ENCODE data around the gene F12.
"Not testable (repeated sequence)": the region's sequence is repeated elsewhere in the genome, so short reads cannot be mapped to it uniquely, and the experiment has no call there.

Gene F12

GRCh38 chr5:177361418-177362291, 47.7 kb downstream of the F12 start:
- H3K4me1 ChIP-seq (ENCODE audit: control insufficient read depth in 2 of 2, insufficient read depth in 2 of 2, low read length in 2 of 2) = peaks cover 37 to 58% of the 10 kb centered on the region in 2 donors
- peak overlapping the region in 1 of 2 donors; percentile 15 for H3K4me3 ChIP-seq (ENCODE audit: low read length in 2 of 2)
- H3K9ac ChIP-seq (ENCODE audit: low read depth in 1 of 2, low read length in 2 of 2) = no peak overlapping the region
- H3K9me3 ChIP-seq (ENCODE audit: control insufficient read depth in 2 of 2, low read length in 2 of 2) = no peaks in the 10 kb centered on the region
- no peaks in the 10 kb centered on the region for H3K27me3 ChIP-seq (ENCODE audit: control insufficient read depth in 2 of 2, insufficient read depth in 2 of 2, low read length in 2 of 2)
- no peaks in the 10 kb centered on the region for H3K36me3 ChIP-seq (ENCODE audit: control insufficient read depth in 2 of 2, insufficient read depth in 2 of 2, low read length in 2 of 2)
- H3K27ac ChIP-seq (ENCODE audit: low read depth in 2 of 2, low read length in 2 of 2) = peak overlapping the region; percentile 39 to 63

- not testable (repeated sequence) for H3K4me3 ChIP-seq (ENCODE audit: low read length in 2 of 2); H3K36me3 ChIP-seq (ENCODE audit: control insufficient read depth in 2 of 2, insufficient read depth in 2 of 2, low read length in 2 of 2); H3K27me3 ChIP-seq (ENCODE audit: control insufficient read depth in 2 of 2, insufficient read depth in 2 of 2, low read length in 2 of 2); H3K27ac ChIP-seq (ENCODE audit: low read depth in 2 of 2, low read length in 2 of 2); H3K9me3 ChIP-seq (ENCODE audit: control insufficient read depth in 2 of 2, low read length in 2 of 2); H3K9ac ChIP-seq (ENCODE audit: low read depth in 1 of 2, low read length in 2 of 2)
- peaks cover 31 to 55% of the 10 kb centered on the region in 2 donors for H3K4me1 ChIP-seq (ENCODE audit: control insufficient read depth in 2 of 2, insufficient read depth in 2 of 2, low read length in 2 of 2)
These were observed 48.6 kb downstream of the F12 start for GRCh38 chr5:177360740-177361139.

- no peak overlapping the region for H3K27ac ChIP-seq (ENCODE audit: low read depth in 2 of 2, low read length in 2 of 2)
- no peaks in the 10 kb centered on the region for H3K36me3 ChIP-seq (ENCODE audit: control insufficient read depth in 2 of 2, insufficient read depth in 2 of 2, low read length in 2 of 2)
- H3K9me3 ChIP-seq (ENCODE audit: control insufficient read depth in 2 of 2, low read length in 2 of 2) = no peaks in the 10 kb centered on the region
- peak overlapping the region in 1 of 2 donors; percentile 13 for H3K4me3 ChIP-seq (ENCODE audit: low read length in 2 of 2)
- H3K9ac ChIP-seq (ENCODE audit: low read depth in 1 of 2, low read length in 2 of 2) = peak overlapping the region in 1 of 2 donors; percentile 32
- H3K4me1 ChIP-seq (ENCODE audit: control insufficient read depth in 2 of 2, insufficient read depth in 2 of 2, low read length in 2 of 2) = peaks cover 27 to 58% of the 10 kb centered on the region in 2 donors
- no peaks in the 10 kb centered on the region for H3K27me3 ChIP-seq (ENCODE audit: control insufficient read depth in 2 of 2, insufficient read depth in 2 of 2, low read length in 2 of 2)
These were observed 49.5 kb downstream of the F12 start for GRCh38 chr5:177359860-177360259.

GRCh38 chr5:177359451-177359851, 49.9 kb downstream of the F12 start:
- peak overlapping the region in 1 of 2 donors; percentile 32 for H3K9ac ChIP-seq (ENCODE audit: low read depth in 1 of 2, low read length in 2 of 2)
- H3K4me1 ChIP-seq (ENCODE audit: control insufficient read depth in 2 of 2, insufficient read depth in 2 of 2, low read length in 2 of 2) = peaks cover 27 to 58% of the 10 kb centered on the region in 2 donors
- H3K27ac ChIP-seq (ENCODE audit: low read depth in 2 of 2, low read length in 2 of 2) = no peak overlapping the region
- H3K9me3 ChIP-seq (ENCODE audit: control insufficient read depth in 2 of 2, low read length in 2 of 2) = no peaks in the 10 kb centered on the region
- no peaks in the 10 kb centered on the region for H3K27me3 ChIP-seq (ENCODE audit: control insufficient read depth in 2 of 2, insufficient read depth in 2 of 2, low read length in 2 of 2)
- no peaks in the 10 kb centered on the region for H3K36me3 ChIP-seq (ENCODE audit: control insufficient read depth in 2 of 2, insufficient read depth in 2 of 2, low read length in 2 of 2)
- peak overlapping the region in 1 of 2 donors; percentile 13 for H3K4me3 ChIP-seq (ENCODE audit: low read length in 2 of 2)

GRCh38 chr5:177358370-177358819, 51.0 kb downstream of the F12 start:
- Histone ChIP-seq H3K27ac (ENCODE audit: low read depth in 2 of 2, low read length in 2 of 2) (peak overlapping the region; percentile 31 to 46), H3K9me3 (ENCODE audit: control insufficient read depth in 2 of 2, low read length in 2 of 2) (no peaks in the 10 kb centered on the region), H3K4me1 (ENCODE audit: control insufficient read depth in 2 of 2, insufficient read depth in 2 of 2, low read length in 2 of 2) (peaks cover 27 to 54% of the 10 kb centered on the region in 2 donors), H3K36me3 (ENCODE audit: control insufficient read depth in 2 of 2, insufficient read depth in 2 of 2, low read length in 2 of 2) (no peaks in the 10 kb centered on the region), H3K27me3 (ENCODE audit: control insufficient read depth in 2 of 2, insufficient read depth in 2 of 2, low read length in 2 of 2) (no peaks in the 10 kb centered on the region), H3K9ac (ENCODE audit: low read depth in 1 of 2, low read length in 2 of 2) (peak overlapping the region; percentile 64 to 65), H3K4me3 (ENCODE audit: low read length in 2 of 2) (peak overlapping the region; percentile 62 to 75)

GRCh38 chr5:177357459-177358351, 51.7 kb downstream of the F12 start, which contains the start of gene RGS14:
TSS of gene RGS14 (plus strand) at chr5:177357924. CDS start at chr5:177358025, 101 bp downstream.
- no peaks in the 10 kb centered on the region for H3K9me3 ChIP-seq (ENCODE audit: control insufficient read depth in 2 of 2, low read length in 2 of 2)
- no peaks in the 10 kb centered on the region for H3K27me3 ChIP-seq (ENCODE audit: control insufficient read depth in 2 of 2, insufficient read depth in 2 of 2, low read length in 2 of 2)
- H3K4me3 ChIP-seq (ENCODE audit: low read length in 2 of 2) = peak within 1 kb of the TSS; percentile 62 to 75
- peak within 1 kb of the TSS; percentile 64 to 65 for H3K9ac ChIP-seq (ENCODE audit: low read depth in 1 of 2, low read length in 2 of 2)
- peaks cover 25 to 52% of the 10 kb centered on the region in 2 donors for H3K4me1 ChIP-seq (ENCODE audit: control insufficient read depth in 2 of 2, insufficient read depth in 2 of 2, low read length in 2 of 2)
- peak within 1 kb of the TSS; percentile 31 to 46 for H3K27ac ChIP-seq (ENCODE audit: low read depth in 2 of 2, low read length in 2 of 2)
- H3K36me3 ChIP-seq (ENCODE audit: control insufficient read depth in 2 of 2, insufficient read depth in 2 of 2, low read length in 2 of 2) = no peaks in the 10 kb centered on the region

- Histone ChIP-seq H3K9ac (ENCODE audit: low read depth in 1 of 2, low read length in 2 of 2) (no peak overlapping the region), H3K27ac (ENCODE audit: low read depth in 2 of 2, low read length in 2 of 2) (peak overlapping the region in 1 of 2 donors; percentile 46), H3K4me3 (ENCODE audit: low read length in 2 of 2) (peak overlapping the region; percentile 62 to 75), H3K9me3 (ENCODE audit: control insufficient read depth in 2 of 2, low read length in 2 of 2) (no peaks in the 10 kb centered on the region), H3K36me3 (ENCODE audit: control insufficient read depth in 2 of 2, insufficient read depth in 2 of 2, low read length in 2 of 2) (no peaks in the 10 kb centered on the region), H3K27me3 (ENCODE audit: control insufficient read depth in 2 of 2, insufficient read depth in 2 of 2, low read length in 2 of 2) (peaks cover 0 to 2% of the 10 kb centered on the region in 2 donors), H3K4me1 (ENCODE audit: control insufficient read depth in 2 of 2, insufficient read depth in 2 of 2, low read length in 2 of 2) (peaks cover 20 to 47% of the 10 kb centered on the region in 2 donors)
These were observed 52.3 kb downstream of the F12 start for GRCh38 chr5:177357146-177357458.

- peak overlapping the region in 1 of 2 donors; percentile 46 for H3K27ac ChIP-seq (ENCODE audit: low read depth in 2 of 2, low read length in 2 of 2)
These were observed 52.6 kb downstream of the F12 start for GRCh38 chr5:177356746-177357145.

GRCh38 chr5:177355868-177356168, 53.5 kb downstream of the F12 start:
- Histone ChIP-seq H3K4me1 (ENCODE audit: control insufficient read depth in 2 of 2, insufficient read depth in 2 of 2, low read length in 2 of 2) (peaks cover 20 to 39% of the 10 kb centered on the region in 2 donors), H3K9me3 (ENCODE audit: control insufficient read depth in 2 of 2, low read length in 2 of 2) (no peaks in the 10 kb centered on the region), H3K9ac (ENCODE audit: low read depth in 1 of 2, low read length in 2 of 2) (no peak overlapping the region), H3K27ac (ENCODE audit: low read depth in 2 of 2, low read length in 2 of 2) (no peak overlapping the region), H3K36me3 (ENCODE audit: control insufficient read depth in 2 of 2, insufficient read depth in 2 of 2, low read length in 2 of 2) (no peaks in the 10 kb centered on the region), H3K4me3 (ENCODE audit: low read length in 2 of 2) (no peak overlapping the region), H3K27me3 (ENCODE audit: control insufficient read depth in 2 of 2, insufficient read depth in 2 of 2, low read length in 2 of 2) (peaks cover 0 to 2% of the 10 kb centered on the region in 2 donors)

More at GRCh38 chr5:177356746-177357145, 52.6 kb downstream of the F12 start:
- H3K9ac ChIP-seq (ENCODE audit: low read depth in 1 of 2, low read length in 2 of 2) = no peak overlapping the region
- peak overlapping the region in 1 of 2 donors; percentile 75 for H3K4me3 ChIP-seq (ENCODE audit: low read length in 2 of 2)
- no peaks in the 10 kb centered on the region for H3K36me3 ChIP-seq (ENCODE audit: control insufficient read depth in 2 of 2, insufficient read depth in 2 of 2, low read length in 2 of 2)
- peaks cover 0 to 2% of the 10 kb centered on the region in 2 donors for H3K27me3 ChIP-seq (ENCODE audit: control insufficient read depth in 2 of 2, insufficient read depth in 2 of 2, low read length in 2 of 2)
- peaks cover 17 to 46% of the 10 kb centered on the region in 2 donors for H3K4me1 ChIP-seq (ENCODE audit: control insufficient read depth in 2 of 2, insufficient read depth in 2 of 2, low read length in 2 of 2)
- no peaks in the 10 kb centered on the region for H3K9me3 ChIP-seq (ENCODE audit: control insufficient read depth in 2 of 2, low read length in 2 of 2)

All from mucosa of rectum (tissue), 2 donors.